HG03025 (cell line): Measurements from ENCODE around the gene TOM1L2.

Experiments used
- ATAC-seq: cut with Tn5 transposase; IDR thresholded peaks from one replicate; pipeline ENCODE4 v1.9.1; 2021; ENCODE audit warnings: mild to moderate bottlenecking, moderate library complexity; ENCODE audit not compliant: unreplicated experiment, low FRiP score

TOM1L2 gene

GRCh38 chr17:17853811-17854447 lies 118.3 kb downstream of the TOM1L2 start:
- ATAC-seq = no peak

GRCh38 chr17:17852930-17853329 lies 119.3 kb downstream of the TOM1L2 start:
- no peak for ATAC-seq

DNA sequence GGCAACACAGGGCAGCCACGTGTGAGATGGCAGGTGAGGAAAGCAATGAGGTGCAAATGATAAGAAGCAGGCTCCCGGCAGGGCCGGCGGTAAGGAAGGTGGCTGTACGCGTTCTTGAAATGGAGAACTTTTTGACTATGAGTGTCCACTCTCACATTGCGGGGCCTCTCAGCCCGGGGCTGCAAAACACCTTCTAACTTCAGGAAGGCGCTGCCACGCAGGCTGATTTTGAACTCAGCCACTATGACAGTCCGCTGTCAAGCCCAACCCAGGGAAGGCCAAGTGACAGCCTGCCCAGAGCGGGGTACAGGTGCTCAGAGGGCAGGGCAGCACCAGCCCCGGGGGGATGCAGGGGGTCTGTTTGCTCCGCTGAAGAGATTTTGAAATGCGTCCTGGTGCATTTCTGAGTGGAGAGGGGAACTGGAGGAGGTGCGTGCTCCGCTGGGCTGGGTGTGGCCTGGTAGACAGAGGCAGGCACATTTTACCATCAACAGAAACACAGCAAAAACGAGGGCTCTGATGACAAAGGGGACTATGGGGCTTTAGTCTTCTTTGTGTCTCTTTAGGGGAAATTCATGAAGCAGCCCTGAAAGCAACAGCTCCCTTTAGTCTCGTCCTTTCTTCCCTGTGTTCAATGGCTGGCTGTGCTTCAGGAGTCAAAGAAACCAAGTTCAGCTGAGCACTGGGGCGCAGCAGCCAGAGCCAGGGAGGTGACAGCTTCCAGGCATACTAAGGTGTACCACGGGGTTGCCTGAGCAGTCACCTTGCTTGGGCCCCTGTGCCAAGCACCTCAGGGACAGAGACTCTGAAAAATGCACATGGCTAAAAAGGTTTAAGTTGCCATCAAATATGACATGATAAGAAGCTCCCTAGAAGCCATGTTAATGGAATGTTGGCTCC lies 120.8 kb downstream of the TOM1L2 start:
- no peak for ATAC-seq

DNA sequence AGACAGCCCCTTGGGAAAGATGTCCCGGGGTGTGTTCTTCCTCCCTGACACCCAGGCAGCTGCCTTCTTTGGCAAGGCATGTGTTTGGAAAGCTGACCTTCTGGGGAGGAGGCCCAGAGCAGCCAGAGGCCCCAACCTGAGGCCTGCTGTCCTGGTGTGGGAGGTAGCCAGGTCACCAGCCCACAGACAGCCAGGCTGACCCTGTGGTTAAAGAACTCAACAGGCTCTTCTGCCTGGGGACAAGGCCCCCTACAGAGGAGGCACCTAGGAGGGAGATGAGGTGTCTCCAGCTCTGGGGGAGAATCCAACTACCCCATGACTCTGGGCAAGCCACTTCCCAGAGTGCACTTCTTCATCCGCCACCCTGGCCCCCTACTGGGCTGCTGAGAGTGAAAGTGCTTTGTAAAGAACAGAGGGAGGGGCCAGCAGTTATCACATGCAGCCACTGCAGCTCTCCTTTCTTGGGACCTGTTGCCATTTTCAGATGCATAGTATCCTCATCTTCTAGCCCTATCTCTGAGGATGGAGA lies 122.3 kb downstream of the TOM1L2 start:
- no peak for ATAC-seq

- no peak for ATAC-seq
These were observed 122.9 kb downstream of the TOM1L2 start for GRCh38 chr17:17849147-17849820.

DNA sequence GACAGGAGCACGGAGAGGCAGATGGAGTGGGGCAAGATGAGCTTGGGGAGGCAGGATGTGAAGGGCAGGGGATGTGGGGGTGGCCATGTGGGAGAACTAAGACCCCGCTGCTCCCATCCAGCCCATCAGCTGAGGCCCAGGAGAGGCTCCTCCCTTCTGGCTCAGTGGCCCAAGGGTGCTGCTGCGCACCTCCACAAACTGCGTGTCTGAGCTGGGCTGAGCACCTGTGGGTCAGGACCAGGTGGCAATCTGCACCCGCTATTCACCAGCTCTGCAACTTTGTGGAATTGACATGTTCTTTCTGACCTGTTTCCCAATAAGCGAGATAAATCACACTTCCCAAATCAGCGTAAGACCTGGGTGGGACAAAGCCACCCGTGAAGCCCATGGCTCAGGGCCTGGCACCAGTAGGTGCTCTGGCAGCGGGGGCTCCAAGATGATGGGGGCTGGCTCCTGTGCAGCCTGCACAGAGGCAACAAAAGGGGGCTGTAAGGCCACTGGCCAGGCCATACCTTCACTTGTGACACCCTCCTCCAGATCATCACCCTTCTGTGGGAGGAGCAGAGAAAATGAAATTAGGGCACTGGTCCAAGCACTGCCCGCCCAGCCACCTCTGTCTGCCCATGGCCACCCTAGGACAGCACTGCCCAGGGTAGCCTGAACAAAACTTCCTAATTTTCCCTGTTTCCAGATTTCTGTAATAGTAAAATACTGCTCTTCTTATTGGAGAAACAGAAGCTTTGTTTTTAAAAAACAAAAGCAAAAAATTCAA lies 123.7 kb downstream of the TOM1L2 start:
- ATAC-seq = no peak

- no peak for ATAC-seq
These were observed 124.5 kb downstream of the TOM1L2 start for GRCh38 chr17:17847726-17848125.

DNA sequence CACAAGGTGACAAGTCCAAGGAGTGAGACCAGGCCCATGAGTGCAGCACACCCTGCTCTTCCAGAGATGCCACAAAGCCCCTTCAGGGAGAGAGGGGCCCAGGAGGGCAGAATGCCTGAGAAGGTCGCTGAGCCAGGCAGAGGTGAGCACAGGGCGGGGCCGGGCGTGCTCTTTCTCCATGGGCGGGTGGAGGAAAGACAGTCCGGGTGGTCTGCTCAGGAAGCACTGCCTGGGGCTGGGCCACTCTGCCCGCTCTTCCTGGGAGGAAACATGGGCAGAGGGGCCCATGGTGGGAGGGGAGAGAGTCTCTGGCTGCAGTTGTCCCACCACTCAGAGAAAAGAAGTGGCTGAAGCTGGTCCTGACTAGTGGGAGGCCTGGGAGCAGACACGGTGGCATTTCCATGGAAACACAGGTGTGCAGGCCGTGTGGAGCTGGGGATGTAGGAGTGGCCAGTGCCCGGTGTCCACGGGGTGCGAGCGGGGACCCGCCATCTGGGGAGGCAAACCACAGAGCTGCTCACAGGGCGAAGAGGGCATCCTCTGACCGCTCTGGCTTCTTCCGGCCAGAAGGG lies 125.0 kb downstream of the TOM1L2 start:
- ATAC-seq = no peak

- no peak for ATAC-seq
These were observed 125.6 kb downstream of the TOM1L2 start for GRCh38 chr17:17846645-17847044.

- no peak for ATAC-seq
These were observed 126.2 kb downstream of the TOM1L2 start for GRCh38 chr17:17846003-17846402.

- ATAC-seq = no peak
These were observed 127.0 kb downstream of the TOM1L2 start for GRCh38 chr17:17845046-17845775.

DNA sequence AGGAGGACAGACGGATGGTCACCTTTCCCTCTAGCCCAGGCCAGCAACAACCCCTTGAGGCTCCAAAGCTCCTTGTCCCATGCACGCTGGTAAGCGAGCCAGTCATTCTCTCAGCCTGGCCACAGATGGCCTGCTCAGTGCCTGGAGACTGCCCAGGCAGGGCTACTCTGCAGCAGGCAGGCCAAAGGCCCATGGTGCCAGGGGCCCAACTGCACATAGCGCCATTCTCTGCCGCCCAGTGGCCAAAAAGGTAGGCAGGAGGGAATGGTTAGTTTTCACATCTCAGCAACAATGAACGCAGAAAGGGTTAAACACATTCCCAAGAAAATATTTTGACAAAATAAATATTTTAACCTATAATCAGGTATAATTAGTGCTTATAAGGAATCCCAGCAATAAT lies 127.7 kb downstream of the TOM1L2 start:
- ATAC-seq = no peak

DNA sequence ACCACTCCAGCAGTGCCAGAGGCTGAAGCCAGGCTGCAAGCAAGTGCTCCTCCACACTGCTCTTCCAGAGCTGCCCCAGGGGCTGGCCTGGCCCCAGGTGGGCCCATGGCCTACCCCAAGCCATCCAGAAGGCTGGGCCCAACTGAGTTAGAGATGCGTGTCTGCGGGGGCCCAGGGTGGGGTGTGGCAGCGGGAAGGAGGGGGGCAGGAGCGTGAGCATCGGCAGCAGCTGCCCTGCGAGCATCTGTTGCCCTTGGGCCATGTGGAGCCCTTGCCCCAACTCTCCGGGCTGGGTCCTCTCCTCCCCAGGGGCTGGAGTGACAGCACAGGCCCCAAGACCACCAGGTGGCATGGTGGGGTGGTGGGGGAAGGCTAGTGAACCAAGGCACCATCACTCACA lies 128.1 kb downstream of the TOM1L2 start:
- ATAC-seq = no peak

DNA sequence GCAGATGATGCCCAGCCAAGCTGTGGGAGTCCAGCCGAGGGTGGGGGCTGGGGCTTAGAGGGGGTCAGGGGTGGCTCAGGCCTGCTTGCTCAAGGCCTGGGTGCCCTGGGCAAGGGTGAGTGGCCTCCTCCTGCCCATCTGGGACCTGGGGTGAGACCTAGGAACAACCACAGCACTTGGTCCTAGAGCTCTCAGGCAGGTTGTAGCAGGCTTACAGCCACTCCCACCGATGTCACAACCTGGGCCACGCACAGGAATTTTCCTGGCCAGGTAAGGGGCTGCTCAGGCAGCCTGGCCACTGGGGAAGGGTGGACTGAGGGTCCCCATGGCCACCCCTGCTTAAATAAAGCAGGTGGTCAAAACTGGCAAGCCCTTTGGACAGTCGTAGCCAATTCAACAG lies 129.1 kb downstream of the TOM1L2 start:
- ATAC-seq = no peak

DNA sequence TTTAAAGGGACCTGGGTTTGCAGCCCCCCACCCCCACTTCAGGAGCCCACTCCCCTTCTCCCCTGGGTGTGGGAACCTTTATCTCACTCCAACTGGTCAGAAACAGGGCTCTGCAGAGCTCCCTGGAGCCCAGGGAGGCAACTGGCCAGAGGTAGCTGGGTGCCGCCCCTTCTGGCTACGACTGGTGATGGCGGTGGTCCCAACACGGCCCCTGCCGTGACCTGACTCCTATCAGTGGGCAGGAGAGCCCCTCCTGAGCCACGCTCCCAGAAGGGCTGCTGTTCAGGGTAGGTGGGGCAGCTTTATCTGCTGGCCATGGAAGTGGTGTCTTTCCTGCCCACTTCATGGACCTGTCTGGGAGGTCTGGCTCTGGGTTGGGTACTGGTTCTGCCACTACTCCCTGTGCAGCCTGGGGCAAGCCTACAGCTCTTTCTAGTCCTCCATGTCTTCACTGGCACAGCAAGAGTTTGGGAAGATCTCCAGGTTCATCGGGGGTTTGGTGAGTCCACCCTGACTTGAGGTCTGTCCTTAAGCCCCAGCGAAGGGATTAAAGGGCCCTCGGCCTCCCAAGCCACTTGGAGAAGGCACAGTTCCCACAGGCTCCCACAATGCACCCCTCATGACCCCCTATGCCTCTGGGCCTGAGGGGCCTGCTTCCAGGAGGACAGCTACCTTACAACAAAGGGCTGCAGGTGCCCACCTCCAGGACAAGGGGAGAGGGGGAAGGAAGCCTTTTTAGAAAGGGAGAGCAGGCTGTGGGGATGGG lies 129.9 kb downstream of the TOM1L2 start:
- no peak for ATAC-seq

DNA sequence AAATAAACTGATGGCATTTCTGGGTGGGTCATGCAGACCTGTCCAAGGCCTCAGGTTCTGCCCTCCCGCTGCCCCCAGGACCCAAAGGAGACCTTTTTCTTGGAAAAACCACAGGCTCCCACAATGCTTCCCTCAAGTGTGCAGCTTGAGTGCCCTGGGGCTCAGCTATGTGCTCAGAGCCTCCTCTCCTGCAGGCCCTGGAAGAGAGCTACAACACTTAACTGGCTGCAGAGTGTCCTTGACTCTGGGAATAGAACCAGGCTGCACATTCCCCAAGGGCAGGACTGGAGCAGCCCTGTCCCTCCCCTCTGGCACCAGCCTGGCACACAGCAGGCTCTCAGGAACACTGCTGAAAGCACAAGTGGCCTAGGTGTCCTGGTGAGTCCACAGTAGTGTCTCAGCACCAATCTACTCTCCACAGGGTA lies 130.6 kb downstream of the TOM1L2 start:
- ATAC-seq = no peak

- ATAC-seq = no peak
These were observed 131.2 kb downstream of the TOM1L2 start for GRCh38 chr17:17840751-17841591.
